A673 (cell line): ENCODE results near the gene ATF2. TPM values are rescaled to one million over a fixed set of nuclear protein-coding genes. Genes with fewer than 3 reads are reported as not detected.

ENCODE experiments used
- BruUV-seq: library from RNA; stranded (reverse); fragments of 400-500 nt; replicated peaks from 2 replicates; lab custom pipeline; 2021; lab: Mats Ljungman, UMichigan
- CTCF ChIA-PET: fragments of 300-600 bp; sonication (Branson Sonifier 250); formaldehyde crosslinking; loops from one replicate; lab custom pipeline; 2022; ENCODE audit warnings: antibody characterized with exemption; lab: Charles Lee
- POLR2A ChIA-PET: fragments of 300-600 bp; sonication (Branson Sonifier 250); formaldehyde crosslinking; loops from one replicate; lab custom pipeline; 2022; ENCODE audit warnings: antibody characterized with exemption; ENCODE audit not compliant: low non-redundant PET; lab: Charles Lee
- DNase-seq: peaks from one replicate; pipeline ENCODE4 v3.0.0-alpha.2; 2015; ENCODE audit warnings: low spot score
- H3K27ac ChIP-seq: fragments of 200-600 bp; sonication (generic); 2 replicates; pipeline ENCODE4 v1.5.1; 2016; ENCODE audit warnings: mixed run types, low read depth, mild to moderate bottlenecking, mixed read lengths, antibody characterized with exemption, low read length; ENCODE audit not compliant: poor library complexity, severe bottlenecking
- H3K27me3 ChIP-seq: fragments of 200-600 bp; sonication (generic); replicated peaks from 2 replicates; pipeline ENCODE4 v1.6.1; 2017; ENCODE audit warnings: mixed run types, low read depth, mild to moderate bottlenecking, mixed read lengths, antibody characterized with exemption, low read length; ENCODE audit not compliant: insufficient read depth, poor library complexity
- H3K36me3 ChIP-seq: fragments of 200-600 bp; sonication (generic); 2 replicates; pipeline ENCODE4 v1.6.1; 2016; ENCODE audit warnings: mixed run types, mild to moderate bottlenecking, mixed read lengths, antibody characterized with exemption, low read length; ENCODE audit not compliant: insufficient read depth, poor library complexity, severe bottlenecking
- H3K4me1 ChIP-seq: fragments of 200-600 bp; sonication (generic); 2 replicates; pipeline ENCODE4 v1.6.1; 2017; ENCODE audit warnings: mixed run types, mild to moderate bottlenecking, mixed read lengths, antibody characterized with exemption, low read length; ENCODE audit not compliant: insufficient read depth, poor library complexity, severe bottlenecking
- H3K4me3 ChIP-seq: fragments of 200-600 bp; sonication (generic); 2 replicates; pipeline ENCODE4 v1.5.1; 2016; ENCODE audit warnings: low read depth, mixed run types, mild to moderate bottlenecking, mixed read lengths, low read length; ENCODE audit not compliant: poor library complexity, severe bottlenecking
- H3K9me3 ChIP-seq: fragments of 200-600 bp; sonication (generic); 2 replicates; pipeline ENCODE4 v1.6.1; 2016; ENCODE audit warnings: mixed run types, low read depth, mild to moderate bottlenecking, mixed read lengths, antibody characterized with exemption, low read length; ENCODE audit not compliant: poor library complexity, severe bottlenecking
- EZH2 ChIP-seq: fragments of 200-600 bp; sonication (generic); IDR thresholded peaks from 2 replicates; pipeline ENCODE4 v1.6.1; 2017; ENCODE audit warnings: borderline replicate concordance, low read depth, mild to moderate bottlenecking, mixed read lengths, antibody characterized with exemption, low read length; ENCODE audit not compliant: poor library complexity, severe bottlenecking
- intact Hi-C: fragments of 100-400 bp; cut with micrococcal nuclease; formaldehyde crosslinking; loops from one replicate; pipeline ENCODE4 v1.10.0; 2022; ENCODE audit not compliant: unreplicated experiment
- total RNA-seq: library from RNA; stranded (reverse); gene quantifications from 2 replicates; pipeline ENCODE4 v1.2.3, GENCODE V29; 2021
- TF ChIP-seq, protein P1 (sequence below): fragments of 300-800, 200-600 bp; sonication (generic); conservative IDR thresholded peaks from 2 replicates; pipeline ENCODE4 v1.5.1; 2017; ENCODE audit warnings: low read depth, mild to moderate bottlenecking, antibody characterized with exemption, low read length, moderate library complexity, mixed read lengths

Gene ATF2
- total RNA-seq, 1 experiment from 2014 or later = 50.3 TPM

DNA sequence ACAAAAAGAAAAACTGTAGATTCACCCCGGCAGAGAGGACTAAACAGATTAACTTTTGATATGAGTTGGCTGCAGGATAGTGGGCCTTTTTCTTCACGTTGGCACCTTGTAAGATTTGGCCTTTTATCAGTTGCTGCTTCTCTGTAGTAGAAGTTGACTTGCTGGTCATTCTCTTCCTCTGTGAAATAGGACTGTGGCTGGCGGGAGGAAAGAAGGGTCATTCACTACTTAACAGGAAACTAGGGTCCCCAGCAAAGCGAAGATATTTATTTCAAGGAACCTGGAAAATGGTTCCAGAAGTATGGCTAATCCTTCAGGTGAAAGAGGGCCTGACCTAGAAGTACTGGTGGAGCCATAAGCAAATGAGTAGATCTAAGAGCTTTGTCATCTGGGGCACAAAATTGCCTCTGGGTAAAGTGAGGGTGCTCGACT lies 13.9 kb upstream of the ATF2 start:
- Histone ChIP-seq H3K36me3 (peaks cover 32% of the 10 kb centered on the region), H3K27me3 (no peaks in the 10 kb centered on the region), H3K4me1 (peaks cover 15% of the 10 kb centered on the region), H3K9me3 (no peaks in the 10 kb centered on the region), H3K27ac (peak overlapping the region; percentile 89), H3K4me3 (peak overlapping the region; percentile 94)
- TF ChIP-seq, protein P1, sequence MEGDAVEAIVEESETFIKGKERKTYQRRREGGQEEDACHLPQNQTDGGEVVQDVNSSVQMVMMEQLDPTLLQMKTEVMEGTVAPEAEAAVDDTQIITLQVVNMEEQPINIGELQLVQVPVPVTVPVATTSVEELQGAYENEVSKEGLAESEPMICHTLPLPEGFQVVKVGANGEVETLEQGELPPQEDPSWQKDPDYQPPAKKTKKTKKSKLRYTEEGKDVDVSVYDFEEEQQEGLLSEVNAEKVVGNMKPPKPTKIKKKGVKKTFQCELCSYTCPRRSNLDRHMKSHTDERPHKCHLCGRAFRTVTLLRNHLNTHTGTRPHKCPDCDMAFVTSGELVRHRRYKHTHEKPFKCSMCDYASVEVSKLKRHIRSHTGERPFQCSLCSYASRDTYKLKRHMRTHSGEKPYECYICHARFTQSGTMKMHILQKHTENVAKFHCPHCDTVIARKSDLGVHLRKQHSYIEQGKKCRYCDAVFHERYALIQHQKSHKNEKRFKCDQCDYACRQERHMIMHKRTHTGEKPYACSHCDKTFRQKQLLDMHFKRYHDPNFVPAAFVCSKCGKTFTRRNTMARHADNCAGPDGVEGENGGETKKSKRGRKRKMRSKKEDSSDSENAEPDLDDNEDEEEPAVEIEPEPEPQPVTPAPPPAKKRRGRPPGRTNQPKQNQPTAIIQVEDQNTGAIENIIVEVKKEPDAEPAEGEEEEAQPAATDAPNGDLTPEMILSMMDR = no peak
- no peak for TF ChIP-seq EZH2
- CTCF ChIA-PET = no interaction called here
- no peak for DNase-seq
- BruUV-seq = TSS peak; percentile 92
- intact Hi-C loops = loop anchor here (10.0 kb wide), 1 partner anchor 147 kb away; no protein-coding TSS in a partner anchor
- POLR2A ChIA-PET = no interaction called here

DNA sequence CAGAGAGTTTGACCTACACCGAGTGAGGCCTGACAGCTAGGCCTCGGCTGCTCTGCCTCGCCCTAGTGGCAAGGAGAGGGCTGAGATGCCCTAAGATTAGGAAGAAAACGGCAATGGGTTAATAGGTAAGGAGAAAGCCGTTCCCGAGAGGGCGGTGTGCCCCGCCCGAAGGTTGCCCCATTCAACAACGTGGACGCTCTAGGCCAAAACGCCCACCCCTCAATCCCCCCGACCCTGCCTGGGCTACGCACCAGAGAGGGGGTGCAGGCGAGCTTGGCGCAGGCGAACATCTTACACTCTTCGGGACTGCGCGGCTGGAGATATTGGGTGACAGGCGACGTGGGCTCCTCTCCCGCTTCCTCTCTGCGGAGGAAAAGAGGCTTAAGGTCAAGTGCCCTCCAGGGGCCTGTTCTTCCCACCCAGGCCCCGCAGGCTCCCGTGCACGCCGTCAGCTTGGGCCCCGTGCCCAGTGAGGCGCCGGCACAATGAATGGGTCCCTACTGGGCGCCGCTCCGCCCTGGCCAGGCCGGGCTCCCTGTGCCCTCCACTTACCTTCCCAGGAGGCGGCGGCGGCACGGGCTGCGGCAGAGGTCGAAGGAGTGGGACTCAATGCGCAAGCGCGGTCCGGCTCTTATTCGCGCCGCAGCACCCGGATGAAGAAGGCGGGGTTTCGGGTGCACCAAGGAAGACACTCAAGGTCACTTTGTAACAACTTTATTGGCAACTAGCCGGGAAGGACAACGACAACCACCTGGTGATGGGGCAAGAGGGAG lies 13.3 kb upstream of the ATF2 start, which contains the start of gene ATP5MC3:
ATP5MC3 (minus strand) TSS at position 607 of the 773 bp plus-strand sequence; CDS start at position 290, 317 bp downstream.
- CTCF ChIA-PET = no interaction called here
- peaks cover 35% of the 10 kb centered on the region for H3K36me3 ChIP-seq
- peaks cover 15% of the 10 kb centered on the region for H3K4me1 ChIP-seq
- no peaks in the 10 kb centered on the region for H3K9me3 ChIP-seq
- H3K4me3 ChIP-seq = peak within 1 kb of the TSS; percentile 94
- H3K27ac ChIP-seq = peak within 1 kb of the TSS; percentile 89
- DNase-seq = peak; percentile 97
- H3K27me3 ChIP-seq = no peaks in the 10 kb centered on the region
- no TSS peak for BruUV-seq
- POLR2A ChIA-PET = no interaction called here
- TF ChIP-seq EZH2 = no peak
- TF ChIP-seq, protein P1 = peak; percentile 26; the same call in 1 of the 2 replicates
- intact Hi-C loops = loop anchor here (10.0 kb wide), 1 partner anchor 146 kb away; no protein-coding TSS in a partner anchor

DNA sequence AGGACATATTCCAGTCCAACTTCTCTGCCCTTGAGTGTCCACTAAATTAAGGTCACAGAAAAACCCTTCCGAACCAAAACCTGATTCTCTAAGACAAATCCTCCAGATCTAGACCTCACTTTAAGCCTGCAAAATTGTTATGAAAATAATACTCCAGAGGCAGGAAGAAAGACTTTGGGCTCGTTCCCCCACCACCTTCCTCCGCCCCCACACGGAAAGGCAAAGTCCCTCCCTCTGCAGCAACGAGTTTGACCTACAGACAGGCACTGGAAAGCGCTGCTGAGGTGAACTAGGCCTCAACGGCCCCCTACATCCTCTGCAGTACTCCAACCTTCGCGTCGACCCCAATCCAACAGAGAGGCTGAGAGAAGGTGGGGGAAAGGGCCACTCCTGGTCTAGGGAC lies 12.7 kb upstream of the ATF2 start:
- CTCF ChIA-PET = no interaction called here
- no peaks in the 10 kb centered on the region for H3K27me3 ChIP-seq

More for the DNA sequence above, 12.7 kb upstream of the ATF2 start:
- TF ChIP-seq, protein P1 = no peak
- no peak for TF ChIP-seq EZH2
- peak; percentile 45 for DNase-seq
- H3K9me3 ChIP-seq = no peaks in the 10 kb centered on the region
- intact Hi-C loops = loop anchor here (10.0 kb wide), 1 partner anchor 146 kb away; no protein-coding TSS in a partner anchor
- H3K4me3 ChIP-seq = peak overlapping the region; percentile 94
- peak overlapping the region; percentile 89 for H3K27ac ChIP-seq
- no TSS peak for BruUV-seq
- POLR2A ChIA-PET = no interaction called here
- H3K36me3 ChIP-seq = peaks cover 40% of the 10 kb centered on the region
- peaks cover 15% of the 10 kb centered on the region for H3K4me1 ChIP-seq
